ENCODE data around the gene UBTF.

- TF ChIP-seq HDAC2 (IDR thresholded peaks at IDR 0.05): no peak
- TF ChIP-seq RNF2 (IDR thresholded peaks at IDR 0.05; ENCODE audit: borderline replicate concordance, low read depth): no peak
- TF ChIP-seq HMGXB4 (CRISPR knock-in tag; IDR thresholded peaks at IDR 0.05; ENCODE audit: borderline replicate concordance): no peak
- TF ChIP-seq RAD21 (conservative IDR thresholded peaks at IDR 0.05 in 1 of 2, IDR thresholded peaks at IDR 0.05 in 1 of 2): no peak
- TF ChIP-seq ZNF302 (CRISPR knock-in tag; IDR thresholded peaks at IDR 0.05): no peak
- no peak for TF ChIP-seq EP300 (IDR thresholded peaks at IDR 0.05)
- TF ChIP-seq, protein P1, sequence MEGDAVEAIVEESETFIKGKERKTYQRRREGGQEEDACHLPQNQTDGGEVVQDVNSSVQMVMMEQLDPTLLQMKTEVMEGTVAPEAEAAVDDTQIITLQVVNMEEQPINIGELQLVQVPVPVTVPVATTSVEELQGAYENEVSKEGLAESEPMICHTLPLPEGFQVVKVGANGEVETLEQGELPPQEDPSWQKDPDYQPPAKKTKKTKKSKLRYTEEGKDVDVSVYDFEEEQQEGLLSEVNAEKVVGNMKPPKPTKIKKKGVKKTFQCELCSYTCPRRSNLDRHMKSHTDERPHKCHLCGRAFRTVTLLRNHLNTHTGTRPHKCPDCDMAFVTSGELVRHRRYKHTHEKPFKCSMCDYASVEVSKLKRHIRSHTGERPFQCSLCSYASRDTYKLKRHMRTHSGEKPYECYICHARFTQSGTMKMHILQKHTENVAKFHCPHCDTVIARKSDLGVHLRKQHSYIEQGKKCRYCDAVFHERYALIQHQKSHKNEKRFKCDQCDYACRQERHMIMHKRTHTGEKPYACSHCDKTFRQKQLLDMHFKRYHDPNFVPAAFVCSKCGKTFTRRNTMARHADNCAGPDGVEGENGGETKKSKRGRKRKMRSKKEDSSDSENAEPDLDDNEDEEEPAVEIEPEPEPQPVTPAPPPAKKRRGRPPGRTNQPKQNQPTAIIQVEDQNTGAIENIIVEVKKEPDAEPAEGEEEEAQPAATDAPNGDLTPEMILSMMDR (IDR thresholded peaks at IDR 0.05): no peak
- TF ChIP-seq, protein P2, sequence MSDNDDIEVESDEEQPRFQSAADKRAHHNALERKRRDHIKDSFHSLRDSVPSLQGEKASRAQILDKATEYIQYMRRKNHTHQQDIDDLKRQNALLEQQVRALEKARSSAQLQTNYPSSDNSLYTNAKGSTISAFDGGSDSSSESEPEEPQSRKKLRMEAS (IDR thresholded peaks at IDR 0.05): no peak
- peak; percentile 58 to 81; a peak in 3 of 4 replicates for TF ChIP-seq CEBPB (IDR thresholded peaks at IDR 0.05)
- TF ChIP-seq POLR2AphosphoS2 (conservative IDR thresholded peaks at IDR 0.05; ENCODE audit: low read length): no peak
- no peak for TF ChIP-seq POLR2A (IDR thresholded peaks at IDR 0.05; ENCODE audit: low read length)
These were observed 35.2 kb downstream of the UBTF start for GRCh38 chr17:44184212-44184810.
